ENCODE data around the gene MTFMT.
"Not testable (repeated sequence)": the region's sequence is repeated elsewhere in the genome, so short reads cannot be mapped to it uniquely, and the experiment has no call there.

MTFMT gene

DNA sequence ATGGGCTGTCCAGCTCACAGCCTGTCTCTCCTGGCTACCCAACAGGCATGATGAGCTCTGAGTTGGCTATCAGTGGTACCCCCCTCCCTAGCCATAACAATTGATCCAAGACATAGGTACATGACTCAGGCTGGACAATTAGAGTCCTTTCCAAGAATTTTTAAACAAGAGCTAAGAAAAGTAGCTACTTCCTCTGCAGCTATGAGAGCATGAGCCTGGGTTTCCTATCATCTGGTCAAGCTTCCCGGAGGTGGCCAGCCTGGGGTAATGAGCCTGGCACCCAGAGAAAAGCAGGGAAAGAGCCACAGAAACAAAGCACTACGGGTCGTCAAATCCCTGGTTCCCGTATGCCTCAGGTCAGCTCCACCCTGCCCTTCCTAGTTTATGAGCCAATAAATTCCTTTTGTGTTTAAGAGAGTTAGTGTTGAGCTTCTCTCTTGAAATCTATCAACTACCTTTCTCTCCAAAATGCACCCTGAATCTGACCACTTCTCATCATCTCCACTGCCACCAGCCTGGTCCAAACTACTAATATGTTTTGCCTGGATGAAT, 13.4 kb upstream of the MTFMT start:
- no peak for DNase-seq (ENCODE audit: extremely low spot score, insufficient read length, low read depth)
- no peak for FAIRE-seq

DNA sequence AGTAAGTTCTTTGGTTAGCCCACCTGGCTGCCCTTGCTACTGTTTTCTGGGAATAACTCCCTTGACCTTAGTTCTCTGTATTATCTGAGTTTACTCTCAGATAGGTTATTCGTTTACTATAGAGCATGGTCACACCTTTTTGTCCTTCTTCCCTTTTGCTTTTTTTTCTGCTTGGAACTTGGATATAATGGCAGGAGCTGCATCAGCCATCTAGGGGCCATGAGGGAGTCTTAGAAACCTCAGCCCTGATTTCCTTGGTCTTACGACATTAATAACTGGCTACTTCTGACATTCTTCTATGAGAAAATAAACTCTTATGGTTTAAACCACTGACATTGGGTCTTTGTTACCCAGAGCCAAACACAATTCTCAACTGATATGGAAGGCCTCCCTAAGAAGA, 12.3 kb upstream of the MTFMT start:
- no peak for DNase-seq (ENCODE audit: extremely low spot score, insufficient read length, low read depth)
- no peak for FAIRE-seq

- FAIRE-seq = no peak
Observed at GRCh38 chr15:65040461-65040860, 11.0 kb upstream of the MTFMT start.

GRCh38 chr15:65038836-65039235, 9.4 kb upstream of the MTFMT start:
- DNase-seq (ENCODE audit: extremely low spot score, insufficient read length, low read depth) = no peak
- FAIRE-seq = no peak

More at GRCh38 chr15:65040461-65040860, 11.0 kb upstream of the MTFMT start:
- DNase-seq (ENCODE audit: extremely low spot score, insufficient read length, low read depth) = no peak

DNA sequence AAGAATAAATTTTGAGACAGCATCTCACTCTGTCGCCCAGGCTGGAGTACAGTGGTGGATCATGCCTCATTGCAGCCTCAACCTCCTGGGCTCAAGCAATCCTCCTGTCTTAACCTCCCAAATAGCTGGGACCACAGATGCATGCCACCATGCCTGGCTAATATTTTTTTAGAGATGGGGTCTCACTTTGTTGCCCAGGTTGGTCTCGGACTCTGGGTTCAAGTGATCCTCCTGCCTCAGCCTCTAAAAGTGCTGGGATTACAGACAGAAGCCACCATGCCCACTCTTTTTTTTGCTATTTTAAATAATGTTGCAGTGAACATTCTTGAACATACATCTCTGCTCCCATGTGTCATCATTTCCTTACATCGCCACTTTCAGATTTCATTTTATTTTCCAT, 9.0 kb upstream of the MTFMT start:
- FAIRE-seq (no peak), DNase-seq (ENCODE audit: extremely low spot score, insufficient read length, low read depth) (no peak)

DNA sequence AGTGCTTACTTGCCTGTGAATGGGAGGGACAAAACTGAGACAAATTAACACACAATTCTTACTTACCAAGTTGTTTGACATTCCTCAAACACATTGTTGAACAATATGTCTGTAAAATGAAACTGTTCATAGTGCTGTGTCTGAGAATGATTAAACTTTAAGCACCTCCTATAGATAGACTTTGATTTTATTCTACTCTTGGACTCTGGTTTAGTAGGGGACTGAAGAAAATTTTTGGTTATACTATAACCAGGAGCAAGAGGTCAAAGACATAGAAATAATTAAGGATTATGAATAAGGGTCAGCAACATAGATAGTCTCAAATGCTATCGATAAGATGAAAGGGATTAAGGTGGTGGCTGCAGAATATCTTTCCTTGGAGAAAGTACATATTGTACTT, 7.9 kb upstream of the MTFMT start:
- FAIRE-seq = no peak

DNA sequence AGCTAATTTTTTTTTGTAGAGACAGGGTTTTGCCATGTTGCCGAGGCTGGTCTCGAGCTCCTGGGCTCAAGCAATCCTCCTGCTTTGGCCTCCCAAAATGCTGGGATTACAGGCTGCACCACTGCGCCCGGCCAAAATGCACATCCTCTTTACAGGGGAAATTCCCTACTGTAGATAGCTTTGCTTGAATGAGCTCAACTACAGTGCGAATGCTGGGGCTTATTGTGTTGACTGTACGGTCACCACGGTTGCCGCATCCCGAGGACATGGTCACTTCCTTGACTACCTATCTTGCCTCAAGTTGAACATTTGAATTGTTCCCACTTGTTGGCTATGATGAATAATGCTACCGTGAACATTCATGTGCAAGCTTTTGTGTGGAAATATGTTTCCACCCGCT, 5.3 kb upstream of the MTFMT start:
- DNase-seq (ENCODE audit: extremely low spot score, insufficient read length, low read depth) = no peak
- no peak for FAIRE-seq

More for the DNA sequence above, 7.9 kb upstream of the MTFMT start:
- DNase-seq (ENCODE audit: extremely low spot score, insufficient read length, low read depth) = no peak

- DNase-seq (ENCODE audit: extremely low spot score, insufficient read length, low read depth) = no peak
Observed at GRCh38 chr15:65033659-65034269, 4.3 kb upstream of the MTFMT start.

GRCh38 chr15:65032801-65033537, 3.5 kb upstream of the MTFMT start:
- FAIRE-seq (peak; percentile 59), DNase-seq (ENCODE audit: extremely low spot score, insufficient read length, low read depth) (no peak)

More at GRCh38 chr15:65033659-65034269, 4.3 kb upstream of the MTFMT start:
- peak; percentile 18 for FAIRE-seq

- no peak for FAIRE-seq
- DNase-seq (ENCODE audit: extremely low spot score, insufficient read length, low read depth) = no peak
Observed at GRCh38 chr15:65029736-65030208, 333 bp upstream of the MTFMT start.

DNA sequence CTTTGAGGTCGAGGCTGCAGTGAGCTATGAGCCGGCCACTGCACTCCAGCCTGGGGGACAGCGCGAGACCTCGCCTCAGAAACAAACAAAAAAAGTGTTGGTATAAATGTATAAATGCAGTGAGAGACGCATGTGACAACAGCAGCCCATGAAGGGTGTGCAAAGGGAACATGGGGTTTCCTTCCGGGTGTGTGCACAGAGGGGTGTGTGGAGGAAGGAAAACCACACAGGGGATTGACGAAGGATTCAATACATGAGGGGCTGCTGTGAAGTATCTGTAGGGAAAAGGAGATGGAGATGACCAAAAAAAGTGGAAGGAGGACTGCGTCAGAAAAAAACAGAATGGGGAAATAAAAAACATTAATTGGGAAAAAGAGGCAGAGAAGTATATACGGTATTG, 1.1 kb downstream of the MTFMT start:
- DNase-seq (ENCODE audit: extremely low spot score, insufficient read length, low read depth) = no peak
- FAIRE-seq = no peak

DNA sequence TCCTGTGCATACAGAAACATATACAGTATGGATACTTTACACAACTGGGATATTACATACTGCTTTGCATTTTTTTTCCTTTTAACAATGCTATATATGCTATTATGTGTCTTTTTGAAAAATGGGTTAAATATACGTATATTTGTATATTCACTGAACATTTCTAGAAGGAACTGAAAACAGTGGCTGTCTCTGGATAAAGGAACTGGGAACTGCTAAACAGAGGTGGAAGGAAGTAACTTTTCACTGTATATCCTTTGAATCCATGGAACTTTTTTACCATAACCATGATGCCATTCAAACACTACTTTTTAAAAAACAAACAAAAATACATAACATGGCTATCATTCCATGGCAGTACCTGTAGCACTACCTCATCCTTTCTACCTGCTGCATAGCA, 1.8 kb downstream of the MTFMT start:
- FAIRE-seq (no peak), DNase-seq (ENCODE audit: extremely low spot score, insufficient read length, low read depth) (no peak)

DNA sequence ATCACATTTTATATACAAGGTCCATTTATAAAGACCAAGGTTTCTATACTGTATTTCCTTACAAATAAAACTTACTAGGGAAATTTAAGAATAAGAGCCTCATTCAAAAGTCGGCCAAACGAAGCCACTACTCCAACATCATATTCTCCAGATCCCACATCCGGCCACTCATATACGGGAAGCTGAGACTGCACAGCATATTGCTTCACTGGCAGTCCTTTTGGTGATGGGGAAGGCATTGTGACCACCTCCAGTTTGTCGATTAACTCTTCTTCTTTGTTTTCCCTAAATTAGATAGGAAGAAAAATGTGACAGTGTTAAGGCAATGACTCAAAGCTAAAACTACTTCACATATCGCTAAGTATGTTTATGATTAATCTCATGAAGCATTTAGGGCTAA, 2.7 kb downstream of the MTFMT start:
- FAIRE-seq (no peak), DNase-seq (ENCODE audit: extremely low spot score, insufficient read length, low read depth) (no peak)

GRCh38 chr15:65021488-65021887, 8.0 kb downstream of the MTFMT start:
- no peak for FAIRE-seq
- no peak for DNase-seq (ENCODE audit: extremely low spot score, insufficient read length, low read depth)

DNA sequence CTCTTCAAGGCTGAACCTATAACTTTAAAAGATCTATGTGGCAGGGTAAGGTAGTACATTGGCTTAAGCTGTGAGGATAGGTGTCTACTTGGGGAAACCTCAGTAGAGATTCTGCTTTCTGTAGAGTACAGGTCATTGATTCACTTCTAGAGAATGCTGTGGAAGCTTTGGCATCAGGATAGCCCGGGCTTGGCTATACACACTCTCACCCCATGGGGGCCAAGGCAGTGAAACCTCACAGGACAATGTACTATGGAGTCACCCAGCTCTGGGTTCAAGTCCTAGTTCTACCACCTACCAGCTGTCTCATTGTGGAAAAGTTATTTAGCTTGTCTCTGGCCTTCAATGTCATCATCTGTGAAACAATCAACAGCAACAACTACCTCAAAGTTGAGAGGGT, 9.0 kb downstream of the MTFMT start:
- DNase-seq (ENCODE audit: extremely low spot score, insufficient read length, low read depth) (no peak), FAIRE-seq (no peak)

DNA sequence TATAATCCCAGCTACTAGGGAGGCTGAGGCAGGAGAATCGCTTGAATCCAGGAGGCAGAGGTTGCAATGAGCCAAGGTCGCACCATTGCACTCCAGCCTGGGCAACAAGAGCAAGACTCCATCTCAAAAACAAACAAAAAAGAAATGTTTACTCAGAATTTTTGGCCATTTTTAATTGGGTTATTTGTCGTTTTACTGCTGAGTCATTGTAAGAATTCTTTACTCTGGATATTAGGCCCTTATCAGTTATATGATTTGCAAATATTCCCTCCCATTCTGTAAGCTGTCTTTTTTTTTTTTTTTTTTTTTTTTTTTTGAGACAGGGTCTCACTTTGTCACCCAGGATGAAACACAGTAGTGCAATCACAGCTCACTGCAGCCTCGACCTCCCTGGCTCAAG, 18.2 kb downstream of the MTFMT start:
- DNase-seq (ENCODE audit: extremely low spot score, insufficient read length, low read depth); FAIRE-seq: not testable (repeated sequence)

DNA sequence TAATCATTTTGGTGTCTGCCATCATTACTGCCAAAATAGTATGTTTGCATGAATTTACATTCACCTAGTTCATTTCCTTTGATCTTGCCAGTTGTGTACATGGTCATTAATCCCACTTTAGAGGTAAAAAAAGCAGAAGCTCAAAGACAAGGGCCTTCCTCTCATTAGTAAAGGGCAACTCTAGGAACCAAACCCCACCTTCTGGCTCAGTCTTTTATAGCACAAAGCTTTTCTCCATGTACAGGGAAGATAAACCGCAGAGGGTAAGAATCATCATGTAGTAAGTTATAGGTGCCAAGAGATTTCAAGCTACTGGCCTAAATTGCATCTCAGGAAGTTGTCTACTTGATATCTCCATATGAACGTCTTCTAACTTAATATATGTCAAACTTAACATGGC, 20.5 kb downstream of the MTFMT start:
- DNase-seq (ENCODE audit: extremely low spot score, insufficient read length, low read depth) = no peak
- FAIRE-seq = no peak

DNA sequence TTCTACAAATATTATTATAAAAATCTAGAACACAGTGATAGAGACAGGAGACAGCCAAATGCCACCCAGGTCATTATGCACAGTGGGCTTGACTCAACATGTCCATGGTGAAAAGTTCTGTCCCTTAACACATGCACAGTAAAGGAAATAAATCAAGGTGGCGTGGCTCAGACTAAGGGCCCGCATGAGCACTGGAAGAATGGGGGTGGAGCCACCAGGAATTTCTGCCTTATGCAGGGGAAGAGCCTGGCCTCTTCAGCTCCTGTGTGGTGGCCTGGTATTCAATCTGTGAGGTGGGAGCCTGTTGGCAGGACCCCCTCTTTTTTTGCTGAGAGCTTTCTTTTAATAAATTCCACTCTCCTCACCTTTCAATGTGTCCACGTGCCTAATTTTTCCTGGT, 22.6 kb downstream of the MTFMT start:
- DNase-seq (ENCODE audit: extremely low spot score, insufficient read length, low read depth) = no peak
- FAIRE-seq = no peak

GRCh38 chr15:65004993-65005392, 24.4 kb downstream of the MTFMT start:
- no peak for FAIRE-seq
- DNase-seq (ENCODE audit: extremely low spot score, insufficient read length, low read depth) = no peak

DNA sequence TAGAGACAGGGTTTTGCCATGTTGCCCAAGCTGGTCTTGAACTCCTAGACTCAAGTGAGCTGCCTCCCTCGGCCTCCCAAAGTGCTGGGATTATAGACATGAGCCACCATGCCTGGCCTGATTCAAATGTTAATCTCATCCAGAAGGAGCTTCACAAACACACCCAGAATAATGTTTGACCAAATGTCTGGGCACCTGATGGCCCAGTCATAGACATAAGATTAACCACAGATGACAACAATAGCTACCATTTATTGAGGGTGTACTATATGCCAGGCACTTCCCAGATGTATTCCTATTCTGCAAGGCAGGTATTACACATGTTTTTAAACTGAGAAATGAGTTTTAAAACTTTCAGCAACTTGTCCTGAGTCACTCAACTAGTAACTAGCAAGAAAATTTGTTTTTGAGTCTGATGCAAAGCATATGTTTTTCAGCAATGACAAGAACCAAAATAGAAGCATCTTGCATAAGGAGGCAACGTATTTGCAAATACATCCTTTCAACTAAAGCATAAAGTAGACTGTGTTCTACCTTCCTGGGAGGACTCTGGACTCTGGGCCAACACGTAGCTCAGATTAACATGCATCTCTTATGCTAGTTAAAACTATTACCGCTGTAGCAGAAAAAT, 31.6 kb downstream of the MTFMT start:
- FAIRE-seq = no peak

DNA sequence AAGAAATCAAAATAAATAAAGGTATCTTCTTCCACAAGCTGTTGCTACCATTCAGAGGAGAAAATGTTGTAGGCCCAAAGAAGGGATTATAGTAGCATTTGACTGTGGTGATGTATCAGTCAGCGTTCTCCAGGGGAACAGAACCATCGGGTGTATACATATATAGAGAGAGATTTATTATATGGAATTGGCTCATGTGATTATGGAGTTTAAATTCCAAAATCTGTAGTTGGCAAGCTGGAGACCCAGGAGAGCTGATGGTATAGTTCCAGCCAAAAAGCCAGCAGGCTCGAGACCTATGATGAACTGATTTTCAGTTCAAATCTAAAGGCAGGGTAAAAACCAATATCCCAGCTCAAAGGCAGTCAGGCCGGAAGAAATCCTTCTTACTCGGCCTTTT, 32.4 kb downstream of the MTFMT start:
- no peak for FAIRE-seq
- no peak for DNase-seq (ENCODE audit: extremely low spot score, insufficient read length, low read depth)

More for the DNA sequence above, 31.6 kb downstream of the MTFMT start:
- DNase-seq (ENCODE audit: extremely low spot score, insufficient read length, low read depth) = no peak
